HCT116 (cell line): ENCODE measurements around the gene TAF6. TPM values are rescaled to one million over a fixed set of nuclear protein-coding genes. Genes with fewer than 3 reads are reported as not detected.

Experiments used
- ATAC-seq: fragments of 200-7000 bp; cut with Tn5 transposase; 2 replicates; pipeline ENCODE4 v1.9.1; 2020; ENCODE audit warnings: mild to moderate bottlenecking, moderate library complexity
- Bru-seq: library from RNA; stranded (reverse); fragments of 400-500 nt; gene quantifications from one replicate; lab custom pipeline; 2021; lab: Mats Ljungman, UMichigan
- BruChase-seq, 2 experiments: library from RNA; stranded (reverse); fragments of 400-500 nt; gene quantifications; one replicate each; lab custom pipeline; 2021; lab: Mats Ljungman, UMichigan
- BruUV-seq: library from RNA; stranded (reverse); fragments of 400-500 nt; replicated peaks from 2 replicates; lab custom pipeline; 2021; lab: Mats Ljungman, UMichigan
- CTCF ChIA-PET: fragments of 300-600 bp; sonication (Branson Sonifier 250); formaldehyde crosslinking; loops from one replicate; lab custom pipeline; 2021; ENCODE audit warnings: antibody characterized with exemption; lab: Charles Lee
- POLR2A ChIA-PET: fragments of 300-600, 350-600 bp; sonication (Branson Sonifier 250); formaldehyde crosslinking; loops from one replicate; lab custom pipeline; 2021; ENCODE audit warnings: antibody characterized with exemption; lab: Charles Lee
- RAD21 ChIA-PET, 2 experiments: fragments of 300-600 bp; sonication (Branson Sonifier 250); formaldehyde crosslinking; loops; one replicate each; lab custom pipeline; 2023; ENCODE audit warnings: low total read pairs in 2 of 2; ENCODE audit not compliant: uncharacterized antibody in 2 of 2, unreplicated experiment in 2 of 2, low non-redundant PET in 1 of 2; lab: Charles Lee
- DNase-seq: peaks from one replicate; pipeline ENCODE4 v3.0.0-alpha.2; 2010; ENCODE audit warnings: low read depth, low spot score
- H2AFZ ChIP-seq: fragments of 200-600 bp; shearing (Covaris generic), sonication (generic); 2 replicates; pipeline ENCODE4 v1.6.1; 2017; ENCODE audit warnings: low read depth, mixed run types, mixed read lengths, antibody characterized with exemption, low read length; ENCODE audit not compliant: poor library complexity, severe bottlenecking
- H3K27ac ChIP-seq: 2 replicates; pipeline ENCODE4 v1.5.1; 2012; ENCODE audit warnings: low read depth, low read length
- H3K27me3 ChIP-seq: fragments of 200-600 bp; sonication (generic); 2 replicates; pipeline ENCODE4 v1.6.1; 2016; ENCODE audit warnings: mixed run types, low read length, mixed read lengths; ENCODE audit not compliant: insufficient read depth
- H3K36me3 ChIP-seq, 2 experiments: fragments of 200-500 bp in 1 of 2; fragments of 200-600 bp in 1 of 2; sonication (Bioruptor generic) in 1 of 2; sonication (generic) in 1 of 2; 2 replicates each; pipeline versions ENCODE4 v1.5.1 to v1.6.1; 2014 to 2016; ENCODE audit warnings: low read length in 2 of 2, inconsistent platforms in 1 of 2, mixed read lengths in 1 of 2, mixed run types in 1 of 2; ENCODE audit not compliant: insufficient read depth in 2 of 2, control insufficient read depth in 1 of 2
- H3K4me1 ChIP-seq, 2 experiments: fragments of 200-600 bp in 1 of 2; sonication (generic) in 1 of 2; 2 replicates each; pipeline versions ENCODE4 v1.5.1 to v1.6.1; 2012 to 2017; ENCODE audit warnings: low read length in 2 of 2, inconsistent platforms in 1 of 2, mild to moderate bottlenecking in 1 of 2, mixed read lengths in 1 of 2, mixed run types in 1 of 2, moderate library complexity in 1 of 2; ENCODE audit not compliant: insufficient read depth in 2 of 2, control insufficient read depth in 1 of 2
- H3K4me2 ChIP-seq: fragments of 200-600 bp; sonication (generic); 2 replicates; pipeline ENCODE4 v1.6.1; 2017; ENCODE audit warnings: mixed run types, low read length, mixed read lengths
- H3K4me3 ChIP-seq, 2 experiments: fragments of 200-600 bp in 1 of 2; sonication (generic) in 1 of 2; replicated peaks in 1 of 2; 2 replicates each; pipeline ENCODE4 v1.5.1; 2011 to 2016; ENCODE audit warnings: low read length in 2 of 2, control low read depth in 1 of 2, low read depth in 1 of 2, mild to moderate bottlenecking in 1 of 2, mixed read lengths in 1 of 2, mixed run types in 1 of 2
- H3K79me2 ChIP-seq: fragments of 200-600 bp; sonication (generic); 2 replicates; pipeline ENCODE4 v1.6.1; 2017; ENCODE audit warnings: mild to moderate bottlenecking, mixed run types, low read length, moderate library complexity, mixed read lengths; ENCODE audit not compliant: insufficient read depth
- H3K9ac ChIP-seq: fragments of 200-600 bp; sonication (generic); 2 replicates; pipeline ENCODE4 v1.6.1; 2016; ENCODE audit warnings: low read length, mixed read lengths
- H3K9me2 ChIP-seq: fragments of 200-600 bp; sonication (generic), shearing (Covaris generic); 2 replicates; pipeline ENCODE4 v1.6.1; 2017; ENCODE audit warnings: mixed run types, mild to moderate bottlenecking, moderate library complexity; ENCODE audit not compliant: insufficient read depth
- H3K9me3 ChIP-seq, 2 experiments: fragments of 200-500 bp in 1 of 2; fragments of 200-600 bp in 1 of 2; sonication (Bioruptor generic) in 1 of 2; sonication (generic) in 1 of 2; 2 replicates each; pipeline ENCODE4 v1.6.1; 2014 to 2017; ENCODE audit warnings: low read length in 2 of 2, mixed read lengths in 2 of 2, inconsistent platforms in 1 of 2, low read depth in 1 of 2, mild to moderate bottlenecking in 1 of 2, mixed run types in 1 of 2, moderate library complexity in 1 of 2; ENCODE audit not compliant: control insufficient read depth in 1 of 2, insufficient read depth in 1 of 2
- H4K20me1 ChIP-seq: fragments of 200-600 bp; sonication (generic), shearing (Covaris generic); 2 replicates; pipeline ENCODE4 v1.6.1; 2017; ENCODE audit warnings: mixed run types, mild to moderate bottlenecking, moderate library complexity; ENCODE audit not compliant: insufficient read depth
- CBX3 ChIP-seq: IDR thresholded peaks from 2 replicates; pipeline ENCODE4 v1.6.1; 2012; ENCODE audit warnings: low read depth
- CEBPB ChIP-seq: IDR thresholded peaks from 2 replicates; pipeline ENCODE4 v1.6.1; 2012; ENCODE audit warnings: low read depth
- ELF1 ChIP-seq: IDR thresholded peaks from 2 replicates; pipeline ENCODE4 v1.6.1; 2012; ENCODE audit warnings: low read depth, borderline replicate concordance
- EZH2 ChIP-seq: fragments of 200-600 bp; sonication (generic); IDR thresholded peaks from 2 replicates; pipeline ENCODE4 v1.6.1; 2017; ENCODE audit warnings: antibody characterized with exemption, mixed run types
- JUND ChIP-seq: IDR thresholded peaks from 2 replicates; pipeline ENCODE4 v1.6.1; 2012
- POLR2A ChIP-seq: IDR thresholded peaks from 2 replicates; pipeline ENCODE4 v1.7.0; 2011; ENCODE audit warnings: borderline replicate concordance; ENCODE audit not compliant: insufficient read depth, insufficient read length; ENCODE audit errors: extremely low read depth
- POLR2AphosphoS5 ChIP-seq: IDR thresholded peaks from 2 replicates; pipeline ENCODE4 v1.6.1; 2011; ENCODE audit warnings: mild to moderate bottlenecking, low read depth, low read length, moderate library complexity
- RAD21 ChIP-seq: IDR thresholded peaks from 2 replicates; pipeline ENCODE4 v1.6.1; 2012; ENCODE audit warnings: low read depth, mild to moderate bottlenecking
- SIN3A ChIP-seq: IDR thresholded peaks from 2 replicates; pipeline ENCODE4 v1.6.1; 2012; ENCODE audit warnings: low read depth
- SRF ChIP-seq: IDR thresholded peaks from 2 replicates; pipeline ENCODE4 v1.6.1; 2012; ENCODE audit warnings: low read depth
- TCF7L2 ChIP-seq: IDR thresholded peaks from 2 replicates; pipeline ENCODE4 v1.7.0; 2011; ENCODE audit warnings: borderline replicate concordance, inconsistent platforms; ENCODE audit not compliant: insufficient read depth, insufficient read length; ENCODE audit errors: extremely low read depth
- YY1 ChIP-seq: IDR thresholded peaks from 2 replicates; pipeline ENCODE4 v1.6.1; 2011; ENCODE audit warnings: low read length, low read depth, moderate library complexity, mild to moderate bottlenecking; ENCODE audit not compliant: insufficient replicate concordance; ENCODE audit errors: extremely low read depth
- ZFX ChIP-seq: fragments of 450-650 bp; IDR thresholded peaks from 2 replicates; pipeline ENCODE4 v1.6.1; 2017
- ZNF274 ChIP-seq: fragments of 200-500 bp; sonication (Bioruptor generic); IDR thresholded peaks from 2 replicates; pipeline ENCODE4 v1.6.1; 2014; ENCODE audit warnings: mild to moderate bottlenecking, low read depth, low read length, inconsistent platforms
- intact Hi-C: fragments of 100-400 bp; cut with micrococcal nuclease; formaldehyde crosslinking; loops from 2 replicates; pipeline ENCODE4 v1.10.0; 2022
- long read RNA-seq: library from polyadenylated mRNA; unstranded; transcript quantifications from one replicate; pipeline ENCODE4 v2.0.0, GENCODE V29; 2021; ENCODE audit not compliant: unreplicated experiment
- polyA plus RNA-seq: library from polyadenylated mRNA; unstranded; fragments of >200 nt; gene quantifications from 2 replicates; pipeline ENCODE4 v1.2.1, GENCODE V29; 2012; ENCODE audit warnings: missing spikeins
- total RNA-seq: library from RNA; stranded (reverse); gene quantifications from one replicate; pipeline ENCODE4 v1.2.1, GENCODE V29; 2021; ENCODE audit not compliant: unreplicated experiment
- TF ChIP-seq, protein P1 (sequence below): IDR thresholded peaks from 2 replicates; pipeline ENCODE4 v1.6.1; 2011; ENCODE audit warnings: mild to moderate bottlenecking, low read length, moderate library complexity; ENCODE audit not compliant: insufficient replicate concordance; ENCODE audit errors: extremely low read depth
- TF ChIP-seq, protein P2 (sequence below): IDR thresholded peaks from 2 replicates; pipeline ENCODE4 v1.6.1; 2012
- TF ChIP-seq, protein P3 (sequence below): IDR thresholded peaks from 2 replicates; pipeline ENCODE4 v1.6.1; 2012
- TF ChIP-seq, protein P4 (sequence below): IDR thresholded peaks from 2 replicates; pipeline ENCODE4 v1.6.1; 2012; ENCODE audit warnings: low read depth

TAF6 gene
- total RNA-seq (67.4 TPM), Bru-seq, nascent RNA (percentile 59 among the genes with signal in this experiment), BruChase-seq, experiment 1, labeled RNA remaining after a 6-hour chase (percentile 85 among the genes with signal in this experiment), BruChase-seq, experiment 2, labeled RNA remaining after a 2-hour chase (percentile 73 among the genes with signal in this experiment)
- 54.4 and 55.3 TPM in 2 replicates for polyA plus RNA-seq
- long read RNA-seq, transcript TAF6-211 (15 exons, 2,464 nt) = major isoform, 18 of 59 reads
- long read RNA-seq, partial matches to known transcripts = 24 of 59 reads
- long read RNA-seq, other reads (novel, unspliced or antisense) = 16 of 59 reads

DNA sequence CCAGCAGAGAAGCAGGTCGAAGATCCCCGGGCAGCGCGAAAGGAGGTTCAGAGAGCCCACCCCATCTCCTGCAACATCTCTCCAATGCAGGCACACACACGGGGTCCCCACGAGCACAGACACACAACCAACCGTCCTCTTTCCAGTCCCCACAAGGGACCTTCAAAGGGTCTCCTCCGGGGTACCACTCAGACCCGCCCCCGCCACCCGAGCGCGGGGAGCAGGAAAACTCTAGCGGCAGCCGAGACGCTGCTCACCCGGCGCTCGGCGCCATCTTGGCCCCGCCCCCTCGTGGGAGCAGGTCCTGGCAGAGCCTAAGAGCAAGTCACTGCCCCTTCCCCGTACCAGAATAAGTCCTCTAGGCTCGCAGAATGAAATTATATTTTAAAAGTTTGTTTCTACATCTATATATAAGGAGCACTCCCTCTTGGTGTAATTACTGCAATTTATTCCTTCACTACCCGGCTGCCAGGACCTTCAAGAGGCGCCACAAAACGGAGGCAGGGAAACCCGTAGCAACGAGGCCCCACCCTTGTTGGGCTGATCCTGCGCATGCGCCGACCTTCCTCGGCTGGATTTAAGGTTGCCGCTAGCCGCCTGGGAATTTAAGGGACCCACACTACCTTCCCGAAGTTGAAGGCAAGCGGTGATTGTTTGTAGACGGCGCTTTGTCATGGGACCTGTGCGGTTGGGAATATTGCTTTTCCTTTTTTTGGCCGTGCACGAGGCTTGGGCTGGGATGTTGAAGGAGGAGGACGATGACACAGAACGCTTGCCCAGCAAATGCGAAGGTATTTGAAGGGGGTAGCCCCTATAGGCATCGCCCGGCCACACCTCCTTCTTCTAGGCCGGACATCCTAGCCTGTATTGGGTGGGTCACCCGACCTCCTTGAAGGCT is at the start of gene TAF6, which contains the start of gene CNPY4:
TSS of gene TAF6 (minus strand) at position 287 of the 898 bp plus-strand sequence. CDS start 5,149 bp downstream, outside the sequence.
TSS of gene CNPY4 (plus strand) at position 563 of the 898 bp plus-strand sequence. CDS start at position 674, 111 bp downstream.
- Histone ChIP-seq H3K4me2 (peak within 1 kb of the TSS; percentile 91), H3K4me3 (peak within 1 kb of the TSS; percentile 90 to 99), H3K27me3 (no peaks in the 10 kb centered on the region), H3K4me1 (peaks cover 8 to 20% of the 10 kb centered on the region in 2 experiments), H2AFZ (peak within 1 kb of the TSS; percentile 59), H3K9ac (peak within 1 kb of the TSS; percentile 87), H3K9me2 (no peaks in the 10 kb centered on the region), H3K36me3 (no peaks in the 10 kb centered on the region), H3K79me2 (peaks cover 11% of the 10 kb centered on the region), H4K20me1 (no peaks in the 10 kb centered on the region), H3K27ac (peak within 1 kb of the TSS; percentile 50), H3K9me3 (no peaks in the 10 kb centered on the region)
- ChIA-PET RAD21 (no interaction called here), POLR2A (no interaction called here), CTCF (no interaction called here)
- DNase-seq (peak; percentile 94), ATAC-seq (peak; percentile 83)
- BruUV-seq = TSS peak; percentile 66
- intact Hi-C loops = no loop called here
- TF ChIP-seq CBX3 (no peak), JUND (no peak), ZFX (no peak), POLR2A (peak; percentile 57), TCF7L2 (peak; percentile 70), SRF (no peak), SIN3A (no peak), ZNF274 (no peak), EZH2 (no peak), YY1 (peak; percentile 99), CEBPB (no peak), RAD21 (no peak), POLR2AphosphoS5 (peak; percentile 88), ELF1 (no peak)
- TF ChIP-seq, protein P1, sequence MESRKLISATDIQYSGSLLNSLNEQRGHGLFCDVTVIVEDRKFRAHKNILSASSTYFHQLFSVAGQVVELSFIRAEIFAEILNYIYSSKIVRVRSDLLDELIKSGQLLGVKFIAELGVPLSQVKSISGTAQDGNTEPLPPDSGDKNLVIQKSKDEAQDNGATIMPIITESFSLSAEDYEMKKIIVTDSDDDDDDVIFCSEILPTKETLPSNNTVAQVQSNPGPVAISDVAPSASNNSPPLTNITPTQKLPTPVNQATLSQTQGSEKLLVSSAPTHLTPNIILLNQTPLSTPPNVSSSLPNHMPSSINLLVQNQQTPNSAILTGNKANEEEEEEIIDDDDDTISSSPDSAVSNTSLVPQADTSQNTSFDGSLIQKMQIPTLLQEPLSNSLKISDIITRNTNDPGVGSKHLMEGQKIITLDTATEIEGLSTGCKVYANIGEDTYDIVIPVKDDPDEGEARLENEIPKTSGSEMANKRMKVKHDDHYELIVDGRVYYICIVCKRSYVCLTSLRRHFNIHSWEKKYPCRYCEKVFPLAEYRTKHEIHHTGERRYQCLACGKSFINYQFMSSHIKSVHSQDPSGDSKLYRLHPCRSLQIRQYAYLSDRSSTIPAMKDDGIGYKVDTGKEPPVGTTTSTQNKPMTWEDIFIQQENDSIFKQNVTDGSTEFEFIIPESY = no peak
- TF ChIP-seq, protein P2, sequence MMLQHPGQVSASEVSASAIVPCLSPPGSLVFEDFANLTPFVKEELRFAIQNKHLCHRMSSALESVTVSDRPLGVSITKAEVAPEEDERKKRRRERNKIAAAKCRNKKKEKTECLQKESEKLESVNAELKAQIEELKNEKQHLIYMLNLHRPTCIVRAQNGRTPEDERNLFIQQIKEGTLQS = no peak
- TF ChIP-seq, protein P3, sequence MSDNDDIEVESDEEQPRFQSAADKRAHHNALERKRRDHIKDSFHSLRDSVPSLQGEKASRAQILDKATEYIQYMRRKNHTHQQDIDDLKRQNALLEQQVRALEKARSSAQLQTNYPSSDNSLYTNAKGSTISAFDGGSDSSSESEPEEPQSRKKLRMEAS = no peak
- TF ChIP-seq, protein P4, sequence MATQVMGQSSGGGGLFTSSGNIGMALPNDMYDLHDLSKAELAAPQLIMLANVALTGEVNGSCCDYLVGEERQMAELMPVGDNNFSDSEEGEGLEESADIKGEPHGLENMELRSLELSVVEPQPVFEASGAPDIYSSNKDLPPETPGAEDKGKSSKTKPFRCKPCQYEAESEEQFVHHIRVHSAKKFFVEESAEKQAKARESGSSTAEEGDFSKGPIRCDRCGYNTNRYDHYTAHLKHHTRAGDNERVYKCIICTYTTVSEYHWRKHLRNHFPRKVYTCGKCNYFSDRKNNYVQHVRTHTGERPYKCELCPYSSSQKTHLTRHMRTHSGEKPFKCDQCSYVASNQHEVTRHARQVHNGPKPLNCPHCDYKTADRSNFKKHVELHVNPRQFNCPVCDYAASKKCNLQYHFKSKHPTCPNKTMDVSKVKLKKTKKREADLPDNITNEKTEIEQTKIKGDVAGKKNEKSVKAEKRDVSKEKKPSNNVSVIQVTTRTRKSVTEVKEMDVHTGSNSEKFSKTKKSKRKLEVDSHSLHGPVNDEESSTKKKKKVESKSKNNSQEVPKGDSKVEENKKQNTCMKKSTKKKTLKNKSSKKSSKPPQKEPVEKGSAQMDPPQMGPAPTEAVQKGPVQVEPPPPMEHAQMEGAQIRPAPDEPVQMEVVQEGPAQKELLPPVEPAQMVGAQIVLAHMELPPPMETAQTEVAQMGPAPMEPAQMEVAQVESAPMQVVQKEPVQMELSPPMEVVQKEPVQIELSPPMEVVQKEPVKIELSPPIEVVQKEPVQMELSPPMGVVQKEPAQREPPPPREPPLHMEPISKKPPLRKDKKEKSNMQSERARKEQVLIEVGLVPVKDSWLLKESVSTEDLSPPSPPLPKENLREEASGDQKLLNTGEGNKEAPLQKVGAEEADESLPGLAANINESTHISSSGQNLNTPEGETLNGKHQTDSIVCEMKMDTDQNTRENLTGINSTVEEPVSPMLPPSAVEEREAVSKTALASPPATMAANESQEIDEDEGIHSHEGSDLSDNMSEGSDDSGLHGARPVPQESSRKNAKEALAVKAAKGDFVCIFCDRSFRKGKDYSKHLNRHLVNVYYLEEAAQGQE = no peak
